H9 (cell line): Measurements from ENCODE around the gene LRRC38. TPM values are rescaled to one million over a fixed set of nuclear protein-coding genes. Genes with fewer than 3 reads are reported as not detected.

ENCODE experiments used
- DNase-seq: peaks from one replicate; pipeline ENCODE4 v3.0.0-alpha.2; 2017
- H2AFZ ChIP-seq: one replicate; pipeline ENCODE4 v1.6.1; 2013; ENCODE audit warnings: mild to moderate bottlenecking, low read length, control low read depth, moderate library complexity
- H2AK5ac ChIP-seq: 2 replicates; pipeline ENCODE4 v1.6.1; 2013; ENCODE audit warnings: low read length, control low read depth, mixed read lengths; ENCODE audit not compliant: insufficient read length
- H2BK120ac ChIP-seq: one replicate; pipeline ENCODE4 v1.6.1; 2013; ENCODE audit warnings: low read depth, mild to moderate bottlenecking, low read length, control low read depth, inconsistent platforms; ENCODE audit not compliant: poor library complexity, severe bottlenecking
- H2BK12ac ChIP-seq: 2 replicates; pipeline ENCODE4 v1.6.1; 2013; ENCODE audit warnings: low read length, control low read depth, mixed read lengths, low read depth; ENCODE audit not compliant: insufficient read length
- H2BK15ac ChIP-seq: 2 replicates; pipeline ENCODE4 v1.6.1; 2013; ENCODE audit warnings: low read depth, low read length, control low read depth
- H2BK20ac ChIP-seq: one replicate; pipeline ENCODE4 v1.6.1; 2013; ENCODE audit warnings: low read depth, mild to moderate bottlenecking, low read length, control low read depth, inconsistent platforms; ENCODE audit not compliant: poor library complexity, severe bottlenecking
- H2BK5ac ChIP-seq: 2 replicates; pipeline ENCODE4 v1.6.1; 2013; ENCODE audit warnings: low read length, control low read depth, mixed read lengths; ENCODE audit not compliant: insufficient read length
- H3K14ac ChIP-seq: 2 replicates; pipeline ENCODE4 v1.6.1; 2013; ENCODE audit warnings: low read length, control low read depth; ENCODE audit not compliant: insufficient read depth
- H3K18ac ChIP-seq: 2 replicates; pipeline ENCODE4 v1.6.1; 2013; ENCODE audit warnings: low read depth, mild to moderate bottlenecking, mixed read lengths, low read length, control low read depth; ENCODE audit not compliant: insufficient read length
- H3K23ac ChIP-seq: 2 replicates; pipeline ENCODE4 v1.6.1; 2013; ENCODE audit warnings: low read length, control low read depth, mixed read lengths, low read depth; ENCODE audit not compliant: insufficient read length
- H3K23me2 ChIP-seq: 2 replicates; pipeline ENCODE4 v1.6.1; 2013; ENCODE audit warnings: low read depth, mild to moderate bottlenecking, mixed read lengths, low read length, control low read depth; ENCODE audit not compliant: insufficient read length, poor library complexity, severe bottlenecking
- H3K27ac ChIP-seq: 2 replicates; pipeline ENCODE4 v1.5.1; 2013; ENCODE audit warnings: low read length, control low read depth, mixed read lengths, low read depth; ENCODE audit not compliant: insufficient read length
- H3K27me3 ChIP-seq: 2 replicates; pipeline ENCODE4 v1.6.1; 2013; ENCODE audit warnings: low read length, control low read depth, inconsistent platforms; ENCODE audit not compliant: insufficient read depth
- H3K4ac ChIP-seq: 2 replicates; pipeline ENCODE4 v1.6.1; 2013; ENCODE audit warnings: low read depth, mild to moderate bottlenecking, control low read depth, inconsistent platforms, low read length, moderate library complexity
- H3K4me1 ChIP-seq: 2 replicates; pipeline ENCODE4 v1.6.1; 2013; ENCODE audit warnings: low read length, control low read depth, inconsistent platforms; ENCODE audit not compliant: insufficient read depth
- H3K4me2 ChIP-seq: 2 replicates; pipeline ENCODE4 v1.6.1; 2013; ENCODE audit warnings: low read length, control low read depth, mixed read lengths; ENCODE audit not compliant: insufficient read length, insufficient read depth
- H3K56ac ChIP-seq: 2 replicates; pipeline ENCODE4 v1.6.1; 2013; ENCODE audit warnings: low read depth, mild to moderate bottlenecking, mixed read lengths, low read length, control low read depth; ENCODE audit not compliant: insufficient read length
- H3K79me1 ChIP-seq: 2 replicates; pipeline ENCODE4 v1.6.1; 2013; ENCODE audit warnings: low read depth, mild to moderate bottlenecking, moderate library complexity, low read length, control low read depth, inconsistent platforms; ENCODE audit not compliant: insufficient read depth, poor library complexity, severe bottlenecking
- H3K79me2 ChIP-seq: 2 replicates; pipeline ENCODE4 v1.6.1; 2013; ENCODE audit warnings: low read length, control low read depth, inconsistent platforms; ENCODE audit not compliant: insufficient read depth
- H3K9ac ChIP-seq: 2 replicates; pipeline ENCODE4 v1.6.1; 2013; ENCODE audit warnings: low read length, control low read depth, mixed read lengths; ENCODE audit not compliant: insufficient read length; ENCODE audit errors: extremely low read depth
- H3K9me3 ChIP-seq: one replicate; pipeline ENCODE4 v1.6.1; 2013; ENCODE audit warnings: low read depth, low read length, inconsistent platforms; ENCODE audit not compliant: control insufficient read depth
- H3T11ph ChIP-seq: one replicate; pipeline ENCODE4 v1.6.1; 2013; ENCODE audit warnings: mild to moderate bottlenecking, low read length, control low read depth, inconsistent platforms
- H4K20me1 ChIP-seq: one replicate; pipeline ENCODE4 v1.6.1; 2013; ENCODE audit not compliant: control insufficient read depth, insufficient read length, insufficient read depth
- H4K5ac ChIP-seq: 2 replicates; pipeline ENCODE4 v1.6.1; 2013; ENCODE audit warnings: low read depth, mild to moderate bottlenecking, mixed read lengths, low read length, control low read depth; ENCODE audit not compliant: insufficient read length
- H4K8ac ChIP-seq: replicated peaks from 2 replicates; pipeline ENCODE4 v1.6.1; 2013; ENCODE audit warnings: low read length, control low read depth, mixed read lengths, low read depth; ENCODE audit not compliant: insufficient read length
- H4K91ac ChIP-seq: 2 replicates; pipeline ENCODE4 v1.6.1; 2013; ENCODE audit warnings: low read depth, mild to moderate bottlenecking, moderate library complexity, mixed read lengths, low read length, control low read depth; ENCODE audit not compliant: insufficient read length
- H3K27ac Mint-ChIP-seq, 3 experiments: 2 replicates in 2 of 3; 3 replicates in 1 of 3; pipeline ENCODE4 v1.8.0; 2020 to 2021; ENCODE audit warnings: mixed read lengths in 3 of 3, mild to moderate bottlenecking in 1 of 3, moderate library complexity in 1 of 3
- H3K27me3 Mint-ChIP-seq: 2 replicates; pipeline ENCODE4 v1.8.0; 2021; ENCODE audit warnings: low read depth, mild to moderate bottlenecking, moderate library complexity, mixed read lengths
- H3K36me3 Mint-ChIP-seq, 3 experiments: 2 replicates in 2 of 3; 3 replicates in 1 of 3; pipeline ENCODE4 v1.8.0; 2020 to 2021; ENCODE audit warnings: low read depth in 3 of 3, mixed read lengths in 3 of 3; ENCODE audit not compliant: insufficient read depth in 1 of 3
- H3K4me1 Mint-ChIP-seq, 2 experiments: 2 replicates each; pipeline ENCODE4 v1.8.0; 2020; ENCODE audit warnings: mixed read lengths in 2 of 2
- H3K4me3 Mint-ChIP-seq, 2 experiments: 2 replicates in 1 of 2; 3 replicates in 1 of 2; pipeline ENCODE4 v1.8.0; 2020 to 2021; ENCODE audit warnings: mild to moderate bottlenecking in 2 of 2, mixed read lengths in 2 of 2, moderate library complexity in 1 of 2
- H3K9me3 Mint-ChIP-seq, 2 experiments: 2 replicates in 1 of 2; 3 replicates in 1 of 2; pipeline ENCODE4 v1.8.0; 2020; ENCODE audit warnings: mild to moderate bottlenecking in 2 of 2, mixed read lengths in 2 of 2, moderate library complexity in 1 of 2
- CTCF ChIP-seq: fragments of 200-600 bp; sonication (generic); conservative IDR thresholded peaks from 3 replicates; pipeline ENCODE4 v1.8.0; 2021; ENCODE audit warnings: antibody characterized with exemption, mild to moderate bottlenecking
- WGBS: extraction: QIAGEN DNeasy Blood & Tissue Kit; methylation state at CpG from one replicate; pipeline ENCODE4 v1.1.7; 2013; ENCODE audit warnings: missing lambda C conversion rate, low lambda C conversion rate, mixed read lengths; ENCODE audit not compliant: insufficient read length; ENCODE audit errors: extremely low coverage; 5-methylcytosine and 5-hydroxymethylcytosine counted together
- total RNA-seq: library from RNA; stranded (reverse); gene quantifications from 2 replicates; pipeline ENCODE4 v1.2.1, GENCODE V29; 2021

Gene LRRC38
- total RNA-seq, 1 experiment from 2014 or later = 0.72 TPM

- no peaks in the 10 kb centered on the region for H4K20me1 ChIP-seq
- H3K23ac ChIP-seq = no peak overlapping the region
- no peak overlapping the region for H2BK20ac ChIP-seq
- H3K23me2 ChIP-seq = no peaks in the 10 kb centered on the region
- Mint-ChIP-seq H3K27me3 (peaks cover 1% of the 10 kb centered on the region), H3K27ac (no peak overlapping the region), H3K36me3 (no peaks in the 10 kb centered on the region), H3K4me3 (no peak overlapping the region), H3K4me1 (peaks cover 6 to 20% of the 10 kb centered on the region in 2 experiments), H3K9me3 (no peaks in the 10 kb centered on the region)
- no peaks in the 10 kb centered on the region for H3K79me2 ChIP-seq
- no peak overlapping the region for H4K8ac ChIP-seq
- no peak overlapping the region for H4K91ac ChIP-seq
- H3K14ac ChIP-seq = no peak overlapping the region
- H2BK120ac ChIP-seq = no peak overlapping the region
- no peak overlapping the region for H3K18ac ChIP-seq
- no CpG with 5 or more reads among the region's 3 CpGs for WGBS
- TF ChIP-seq CTCF = no peak
- DNase-seq = no peak
- no peaks in the 10 kb centered on the region for H3K9me3 ChIP-seq
- H2AK5ac ChIP-seq = no peak overlapping the region
- no peak overlapping the region for H2BK12ac ChIP-seq
- H3K79me1 ChIP-seq = no peaks in the 10 kb centered on the region
- no peak overlapping the region for H3K4me2 ChIP-seq
- H4K5ac ChIP-seq = no peak overlapping the region
- no peak overlapping the region for H2BK5ac ChIP-seq
- no peak overlapping the region for H3K27ac ChIP-seq
- H2BK15ac ChIP-seq = no peak overlapping the region
- H3K56ac ChIP-seq = no peak overlapping the region
- no peaks in the 10 kb centered on the region; the same call in none of the 2 replicates for H3K4me1 ChIP-seq
- H3K4ac ChIP-seq = no peak overlapping the region
- H3T11ph ChIP-seq = no peak overlapping the region
- H3K9ac ChIP-seq = no peak overlapping the region
- H2AFZ ChIP-seq = no peak overlapping the region
- no peaks in the 10 kb centered on the region for H3K27me3 ChIP-seq
Measured at GRCh38 chr1:13546791-13547190, 33.0 kb upstream of the LRRC38 start.
